AG08396 (cell line): Measurements from ENCODE around the gene SNAPC4.

Experiments used
- DNase-seq: peaks from one replicate; pipeline ENCODE4 v3.0.0; 2012; ENCODE audit warnings: low spot score, mixed read lengths

The SNAPC4 gene

DNA sequence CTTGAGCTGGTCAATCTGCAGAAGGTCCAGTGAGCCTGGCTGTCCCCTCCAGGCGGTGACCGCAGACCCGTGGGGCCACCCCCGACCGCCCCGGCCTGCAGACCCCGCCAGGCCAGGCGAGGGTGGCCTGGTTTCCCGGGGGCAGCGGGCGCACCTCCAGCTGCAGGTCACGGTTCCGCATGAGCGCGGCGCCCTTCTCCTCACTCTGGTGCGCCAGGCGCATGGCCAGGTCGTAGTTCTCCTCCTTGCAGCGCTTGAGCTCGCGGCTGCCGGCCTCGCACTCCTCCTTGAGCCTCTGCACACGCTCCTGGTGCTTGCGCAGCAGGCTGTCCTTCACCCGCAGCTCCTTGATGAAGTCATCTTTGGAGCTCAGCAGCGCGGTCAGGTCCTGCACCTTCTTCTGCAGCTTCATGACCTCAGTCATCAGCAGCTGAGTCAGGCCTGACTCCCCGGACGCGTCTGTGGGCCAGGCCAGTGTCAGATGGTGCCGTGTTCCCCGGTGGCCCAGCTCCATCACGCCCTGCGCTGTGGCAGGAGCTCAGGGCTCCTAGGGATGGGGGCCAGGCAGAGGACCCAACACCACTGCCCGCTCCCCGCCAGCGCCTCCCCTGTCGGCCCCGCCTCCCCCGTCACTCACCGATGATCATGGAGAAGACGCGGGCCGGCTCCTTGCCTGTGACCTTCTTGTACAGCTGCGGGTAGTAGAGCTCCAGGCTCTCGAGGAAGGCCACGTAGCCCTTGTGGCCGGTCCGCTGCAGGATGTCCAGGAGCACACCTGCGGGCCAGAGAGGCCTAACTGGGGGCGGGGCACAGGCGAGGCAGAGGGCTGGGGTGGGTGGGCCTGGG, 29.1 kb downstream of the SNAPC4 start:
- DNase-seq, result peak; percentile 67

GRCh38 chr9:136370037-136370436, 29.9 kb downstream of the SNAPC4 start:
- DNase-seq, result no peak

DNA sequence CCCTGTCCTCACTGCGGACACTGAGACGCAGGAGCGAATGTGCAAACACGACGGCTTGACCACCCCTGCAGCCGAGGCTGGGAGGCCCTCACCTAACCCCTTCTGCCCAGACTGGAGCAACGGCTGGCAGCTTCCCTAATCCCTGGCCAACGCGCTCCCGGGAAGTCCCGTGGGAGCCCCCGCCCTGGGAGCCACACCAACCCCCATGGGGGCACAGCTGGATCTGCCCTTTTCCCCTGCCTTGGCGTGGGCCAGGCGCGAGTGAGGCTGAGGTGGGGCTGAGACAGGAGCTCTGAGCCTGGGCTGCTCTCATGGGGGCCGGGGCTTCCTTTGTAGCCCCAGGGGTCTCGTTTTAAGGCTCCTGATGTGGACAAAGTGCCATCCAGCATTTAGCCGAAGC, 31.8 kb downstream of the SNAPC4 start:
- no peak for DNase-seq

GRCh38 chr9:136367296-136368145, 32.4 kb downstream of the SNAPC4 start:
- DNase-seq, result no peak

GRCh38 chr9:136366826-136367225, 33.1 kb downstream of the SNAPC4 start:
- no peak for DNase-seq

- no peak for DNase-seq
Measured at GRCh38 chr9:136365775-136366222, 34.2 kb downstream of the SNAPC4 start.

DNA sequence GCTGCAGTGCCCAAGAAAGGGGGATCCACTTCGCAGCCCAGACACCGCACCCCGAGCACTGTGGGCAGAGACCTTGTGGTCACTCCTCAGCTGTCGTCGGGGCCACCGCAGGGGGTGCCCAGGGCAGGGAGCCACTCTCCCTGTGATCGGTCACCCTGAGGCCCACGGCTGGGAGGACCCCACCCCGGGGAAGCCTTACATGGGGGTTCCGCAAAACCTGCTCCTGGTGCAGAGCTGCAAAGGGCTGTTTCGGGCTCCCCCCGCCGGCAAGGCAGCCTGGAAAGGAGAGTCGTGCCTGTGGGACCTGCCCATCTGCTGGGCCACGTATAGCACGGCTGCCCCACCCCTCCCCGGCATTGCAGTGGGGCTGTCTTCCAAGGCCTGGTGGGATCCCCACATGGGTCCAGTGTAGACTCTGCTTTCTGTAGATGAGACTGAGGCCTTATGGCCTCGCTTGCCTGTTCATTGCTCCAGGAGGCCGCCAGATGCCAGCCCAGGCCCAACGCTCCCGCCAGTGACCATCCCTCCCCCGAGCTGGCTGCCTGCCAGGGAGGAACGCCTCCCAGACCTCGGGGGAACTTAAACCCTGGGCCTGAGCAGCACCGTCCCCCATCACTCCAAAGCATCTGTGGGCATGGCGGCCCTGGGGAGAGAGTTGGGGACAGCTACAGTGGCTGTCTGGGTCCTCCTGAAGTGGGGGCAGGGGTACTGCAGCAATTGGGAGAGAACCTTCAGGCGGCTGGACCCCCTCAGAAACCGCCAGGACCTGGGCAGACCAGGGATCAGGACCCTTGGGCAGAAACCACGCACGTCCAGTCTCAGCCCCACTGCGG, 34.8 kb downstream of the SNAPC4 start:
- no peak for DNase-seq

DNA sequence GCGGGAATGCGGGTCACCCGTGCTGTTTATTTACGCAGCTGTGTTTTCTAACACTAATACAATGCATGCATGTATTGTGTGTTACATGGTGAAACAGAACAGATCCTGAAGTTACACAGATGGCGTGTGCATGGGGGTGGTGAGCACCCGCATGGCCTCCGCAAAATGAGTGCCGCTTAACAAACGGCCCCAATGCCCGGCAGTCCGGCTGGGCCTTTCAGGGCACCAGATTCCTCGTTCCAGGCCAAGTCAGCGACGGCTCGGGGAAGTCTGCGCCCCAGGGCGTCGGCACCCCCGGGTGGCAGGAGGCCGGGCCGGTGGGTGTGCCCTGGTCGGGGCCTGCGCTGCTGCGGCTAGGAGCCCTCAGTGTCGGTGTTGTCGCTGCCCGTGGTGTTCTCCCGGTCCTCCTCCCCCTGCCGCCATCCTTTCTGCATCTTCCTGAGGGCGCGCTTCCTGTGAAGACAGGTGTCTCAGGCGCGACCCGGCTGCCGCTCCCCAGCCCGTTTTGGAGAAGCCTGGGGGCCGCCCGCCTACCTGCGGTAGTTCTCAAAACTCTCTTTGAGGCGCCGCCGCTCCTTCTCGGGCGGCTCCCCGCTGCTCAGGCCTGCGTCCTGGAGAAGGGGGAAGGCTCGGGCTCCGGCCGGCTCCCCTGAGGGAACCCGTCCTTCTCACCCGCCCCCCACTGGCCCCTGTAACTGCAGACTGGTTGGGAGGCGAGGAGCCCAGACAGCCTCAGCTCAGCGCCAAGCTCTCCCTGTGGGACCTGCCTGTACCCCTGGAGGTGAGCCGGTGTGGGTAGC, 35.8 kb downstream of the SNAPC4 start:
- DNase-seq, result no peak

DNA sequence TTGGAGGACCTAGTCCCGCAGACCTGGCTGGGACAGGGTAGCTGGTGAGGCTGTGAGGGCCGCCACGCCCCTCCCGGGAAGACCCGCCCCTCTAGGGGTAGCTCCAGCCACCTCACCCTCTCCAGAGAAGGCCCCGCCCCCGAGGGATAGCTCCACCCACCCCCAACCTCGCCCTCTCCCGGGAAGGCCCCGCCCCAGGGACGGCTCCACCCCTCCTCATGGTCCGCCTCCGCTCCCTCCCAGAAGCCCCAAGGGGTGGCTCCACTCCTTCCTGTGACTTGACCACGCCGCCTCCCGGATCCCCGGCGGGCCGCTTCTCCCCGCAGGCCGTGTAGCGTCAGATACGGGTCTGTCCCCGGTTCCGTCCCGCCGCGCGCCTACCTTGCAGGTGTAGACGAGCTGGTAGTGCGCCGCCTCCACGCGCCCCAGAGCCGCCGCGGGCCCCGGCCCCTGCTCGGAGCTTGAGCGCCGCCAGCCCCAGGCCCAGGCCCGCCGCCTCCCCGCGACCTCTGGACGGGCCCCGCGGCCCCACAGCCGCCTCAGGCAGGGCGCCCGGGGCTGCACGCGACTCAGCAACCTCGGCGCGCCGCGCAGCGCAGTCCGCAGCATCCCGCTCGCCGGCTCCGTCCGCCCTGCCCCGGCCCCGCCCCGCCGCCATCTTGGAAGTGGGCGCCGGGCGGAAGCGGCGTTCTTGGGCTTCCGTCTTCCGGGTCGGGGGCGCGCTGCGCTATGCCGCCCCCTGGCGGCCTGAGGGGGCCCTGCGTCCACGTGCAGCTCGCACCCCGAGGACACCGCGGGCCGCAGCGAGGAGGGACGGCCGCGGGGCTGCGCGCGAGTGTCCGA, 36.6 kb downstream of the SNAPC4 start, which contains the start of gene DNLZ:
TSS of gene DNLZ (minus strand) at position 639 of the 843 bp plus-strand sequence. CDS start at position 609, 30 bp downstream.
- DNase-seq, result peak; percentile 99

DNA sequence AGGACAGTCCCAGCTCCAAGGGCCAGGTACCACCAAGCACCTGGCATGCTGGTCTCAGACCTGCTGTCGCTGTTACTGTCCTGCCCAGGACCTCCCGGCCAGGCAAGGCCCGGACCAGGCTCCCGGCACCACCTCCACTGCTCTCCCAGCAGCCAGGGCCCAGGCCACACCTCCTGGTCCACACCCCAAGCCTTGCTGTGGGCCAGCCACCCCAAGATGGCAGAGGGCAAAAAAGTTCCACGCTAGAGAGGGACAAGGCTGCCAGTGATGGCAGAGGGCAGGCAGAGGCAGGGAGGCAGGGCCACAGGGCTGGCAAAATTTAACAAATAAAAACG, 37.6 kb downstream of the SNAPC4 start:
- DNase-seq, result no peak

- DNase-seq, result no peak
Measured at GRCh38 chr9:136361754-136362449, 38.1 kb downstream of the SNAPC4 start.

GRCh38 chr9:136361047-136361753, 38.8 kb downstream of the SNAPC4 start:
- DNase-seq, result peak; percentile 65

DNA sequence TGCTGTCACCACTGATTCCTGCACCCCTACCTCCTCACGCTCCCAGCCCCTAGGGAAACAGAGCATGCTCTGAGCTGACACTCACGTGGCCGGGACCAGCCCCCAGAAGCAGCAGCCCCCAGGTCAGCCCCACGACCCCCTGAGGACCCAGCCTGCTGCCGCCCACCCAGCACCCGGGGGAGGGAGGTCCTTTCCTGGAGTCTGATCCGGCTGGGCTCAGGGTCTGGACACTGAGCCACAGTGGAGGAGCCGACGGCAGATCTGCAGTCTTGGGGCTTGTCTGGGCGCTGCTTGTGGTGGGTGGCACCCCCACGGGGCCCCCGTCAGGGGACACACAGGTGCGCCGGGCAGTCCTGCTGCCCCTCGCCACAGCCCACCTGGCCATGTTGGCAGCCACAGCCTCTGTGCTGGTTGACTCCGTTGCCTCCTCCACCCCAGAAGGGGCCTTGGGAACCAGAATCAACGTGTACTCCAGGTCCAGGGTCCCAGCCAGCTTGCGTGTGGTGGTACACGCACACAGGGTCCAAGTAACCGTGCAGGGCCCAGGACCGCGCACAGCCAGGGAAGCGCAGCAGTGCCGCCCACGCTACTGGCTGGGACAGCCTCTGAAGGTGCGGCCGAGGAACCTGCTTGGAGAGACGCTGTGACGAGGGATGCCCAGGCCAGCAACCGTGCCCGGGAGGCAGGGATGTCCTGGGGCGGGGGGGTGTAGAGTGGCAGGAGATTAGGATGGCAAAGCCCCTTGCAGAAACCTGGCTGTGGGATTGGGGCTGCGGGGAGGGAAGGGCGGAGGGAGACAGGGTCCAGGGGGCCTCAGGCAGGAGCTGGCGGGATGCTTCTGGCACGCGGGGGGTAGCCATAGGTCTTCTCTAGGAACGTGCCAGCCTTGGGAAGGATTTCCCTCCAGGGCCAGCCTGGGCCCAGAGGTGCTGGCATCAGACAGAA, 39.9 kb downstream of the SNAPC4 start:
- no peak for DNase-seq

- DNase-seq, result no peak
Measured at GRCh38 chr9:136358888-136359287, 41.1 kb downstream of the SNAPC4 start.

- DNase-seq, result no peak
Measured at GRCh38 chr9:136358016-136358415, 42.0 kb downstream of the SNAPC4 start.

DNA sequence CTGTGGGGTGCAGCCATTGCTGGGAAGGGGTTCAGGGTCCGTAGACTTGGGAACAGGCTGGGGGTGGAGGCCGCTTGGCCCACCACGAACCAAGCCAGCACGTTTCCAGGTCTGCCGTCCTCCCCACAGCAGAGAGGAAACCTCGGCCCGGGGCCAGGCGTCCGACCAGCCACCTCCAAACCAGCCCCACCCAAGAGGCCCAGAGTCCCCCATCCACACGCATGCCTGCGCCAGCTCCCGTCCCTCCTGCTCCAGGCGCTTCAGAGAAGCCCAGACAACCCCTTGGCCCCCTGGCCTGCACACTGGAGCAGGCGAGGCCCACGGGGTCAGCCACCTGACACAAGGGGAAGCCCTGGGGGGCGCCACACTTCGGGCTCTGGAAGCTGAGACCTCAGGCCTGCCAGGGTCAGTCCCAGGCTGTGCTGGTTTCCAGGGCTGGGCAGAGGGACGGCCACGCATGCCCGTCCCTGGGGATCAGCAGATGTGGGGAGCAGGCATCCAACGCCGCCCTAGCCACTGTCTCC, 42.7 kb downstream of the SNAPC4 start:
- no peak for DNase-seq
